T47D (cell line): ENCODE measurements around the gene RMND1.

Experiments used
- DNase-seq, 2 experiments: peaks; one replicate each; pipeline versions ENCODE4 v3.0.0 to v3.0.0-alpha.2; 2011 to 2012; ENCODE audit warnings: low read depth in 1 of 2, low spot score in 1 of 2
- JUND ChIP-seq: IDR thresholded peaks from 2 replicates; pipeline ENCODE4 v1.6.1; 2012; ENCODE audit warnings: low read depth
- in situ Hi-C: cut with HindIII; loops from 2 replicates; pipeline ENCODE4 v1.10.0; 2016; ENCODE audit warnings: low sequenced_read_pairs, low pct_unique_long_range_greater_than_20kb

RMND1 gene

GRCh38 chr6:151451950-151452749 is at the start of gene RMND1:
Gene RMND1, minus strand, starts transcription at chr6:151452126. Its CDS starts 6,315 bp downstream, at chr6:151445811.
- peak; percentile 93 to 99 for DNase-seq
- in situ Hi-C loops, result no loop called here
- no peak for TF ChIP-seq JUND

- no peak for TF ChIP-seq JUND
- in situ Hi-C loops, result no loop called here
- no peak for DNase-seq
These were observed 47.6 kb upstream of the RMND1 start for GRCh38 chr6:151499551-151499950.

- DNase-seq, result no peak
- no peak for TF ChIP-seq JUND
- in situ Hi-C loops, result no loop called here
These were observed 46.4 kb upstream of the RMND1 start for GRCh38 chr6:151498327-151498726.

GRCh38 chr6:151497905-151498304 is 46.0 kb upstream of the RMND1 start:
- no peak for TF ChIP-seq JUND
- in situ Hi-C loops, result no loop called here

GRCh38 chr6:151495380-151495779 is 43.5 kb upstream of the RMND1 start:
- no peak for TF ChIP-seq JUND
- DNase-seq, result no peak
- in situ Hi-C loops, result no loop called here

More at GRCh38 chr6:151497905-151498304, 46.0 kb upstream of the RMND1 start:
- DNase-seq, result no peak

- in situ Hi-C loops, result no loop called here
These were observed 43.0 kb upstream of the RMND1 start for GRCh38 chr6:151494936-151495320.

GRCh38 chr6:151494235-151494935 is 42.5 kb upstream of the RMND1 start:
- no peak for TF ChIP-seq JUND
- in situ Hi-C loops, result no loop called here

More at GRCh38 chr6:151494936-151495320, 43.0 kb upstream of the RMND1 start:
- DNase-seq, result no peak
- TF ChIP-seq JUND, result no peak

GRCh38 chr6:151493804-151494234 is 41.9 kb upstream of the RMND1 start, which contains the start of gene CCDC170:
Gene CCDC170, plus strand, starts transcription at chr6:151494017. Its CDS starts 112 bp downstream, at chr6:151494129.
- no peak for TF ChIP-seq JUND
- DNase-seq, result peak in 1 of 2 experiments; percentile 54
- in situ Hi-C loops, result no loop called here

More at GRCh38 chr6:151494235-151494935, 42.5 kb upstream of the RMND1 start:
- DNase-seq, result peak; percentile 21 to 85

- in situ Hi-C loops, result no loop called here
- TF ChIP-seq JUND, result no peak
- DNase-seq, result peak in 1 of 2 experiments; percentile 41
These were observed 41.4 kb upstream of the RMND1 start for GRCh38 chr6:151493161-151493803.

GRCh38 chr6:151490996-151491395 is 39.1 kb upstream of the RMND1 start:
- in situ Hi-C loops, result no loop called here
- TF ChIP-seq JUND, result no peak
- no peak for DNase-seq

GRCh38 chr6:151488226-151488625 is 36.3 kb upstream of the RMND1 start:
- in situ Hi-C loops, result no loop called here
- TF ChIP-seq JUND, result no peak
- no peak for DNase-seq

- TF ChIP-seq JUND, result no peak
- no peak for DNase-seq
- in situ Hi-C loops, result no loop called here
These were observed 32.1 kb upstream of the RMND1 start for GRCh38 chr6:151483994-151484393.
